PC-3 (cell line): ENCODE results near the gene INTS3. TPM values are rescaled to one million over a fixed set of nuclear protein-coding genes. Genes with fewer than 3 reads are reported as not detected.

ENCODE experiments used
- ATAC-seq: fragments of 200-7000 bp; cut with Tn5 transposase; 2 replicates; pipeline ENCODE4 v1.9.1; 2020; ENCODE audit warnings: mild to moderate bottlenecking, moderate library complexity
- BruUV-seq: library from RNA; stranded (reverse); fragments of 400-500 nt; replicated peaks from 2 replicates; lab custom pipeline; 2021; lab: Mats Ljungman, UMichigan
- CTCF ChIA-PET: fragments of 300-600 bp; sonication (Branson Sonifier 250); formaldehyde crosslinking; loops from one replicate; lab custom pipeline; 2022; ENCODE audit warnings: antibody characterized with exemption; lab: Charles Lee
- POLR2A ChIA-PET: fragments of 300-600 bp; sonication (Branson Sonifier 250); formaldehyde crosslinking; loops from one replicate; lab custom pipeline; 2022; ENCODE audit warnings: antibody characterized with exemption; ENCODE audit not compliant: unreplicated experiment; lab: Charles Lee
- DNase-seq: peaks from one replicate; pipeline ENCODE4 v3.0.0-alpha.2; 2015
- H2AFZ ChIP-seq: fragments of 300-600 bp; sonication (generic); 2 replicates; pipeline ENCODE4 v1.6.0; 2016; ENCODE audit warnings: antibody characterized with exemption, low read length
- H3F3A ChIP-seq: fragments of 300-600 bp; sonication (generic); one replicate; pipeline ENCODE4 v1.6.0; 2017; ENCODE audit warnings: antibody characterized with exemption, low read length, control low read depth, mild to moderate bottlenecking; ENCODE audit not compliant: unreplicated experiment
- H3K27ac ChIP-seq: fragments of 300-600 bp; sonication (generic); 2 replicates; pipeline ENCODE4 v1.5.1; 2016; ENCODE audit warnings: mild to moderate bottlenecking, low read length
- H3K27me3 ChIP-seq: fragments of 300-600 bp; sonication (generic); 2 replicates; pipeline ENCODE4 v1.6.1; 2016; ENCODE audit warnings: low read length, mixed read lengths
- H3K36me3 ChIP-seq: fragments of 300-600 bp; sonication (generic); 2 replicates; pipeline ENCODE4 v1.6.1; 2016; ENCODE audit warnings: low read depth, mixed run types, low read length, mixed read lengths
- H3K4me1 ChIP-seq: fragments of 300-600 bp; sonication (generic); 2 replicates; pipeline ENCODE4 v1.5.1; 2016; ENCODE audit warnings: low read length; ENCODE audit not compliant: insufficient read depth
- H3K4me2 ChIP-seq: fragments of 300-600 bp; sonication (generic); 2 replicates; pipeline ENCODE4 v1.6.0; 2016; ENCODE audit warnings: low read length
- H3K4me3 ChIP-seq: fragments of 300-600 bp; sonication (generic); 2 replicates; pipeline ENCODE4 v1.5.1; 2016; ENCODE audit warnings: mild to moderate bottlenecking, low read length, mixed read lengths
- H3K79me2 ChIP-seq: fragments of 300-600 bp; sonication (generic); 2 replicates; pipeline ENCODE4 v1.6.1; 2017; ENCODE audit warnings: low read length, mixed read lengths
- H3K9ac ChIP-seq: fragments of 300-600 bp; sonication (generic); 2 replicates; pipeline ENCODE4 v1.6.0; 2016; ENCODE audit warnings: mild to moderate bottlenecking, low read length
- H3K9me2 ChIP-seq: fragments of 300-600 bp; sonication (generic); replicated peaks from 2 replicates; pipeline ENCODE4 v1.6.1; 2016; ENCODE audit warnings: mixed run types, low read length, mixed read lengths
- H3K9me3 ChIP-seq: fragments of 300-600 bp; sonication (generic); 2 replicates; pipeline ENCODE4 v1.6.1; 2016; ENCODE audit warnings: low read length, mixed read lengths
- H4K20me1 ChIP-seq: fragments of 300-600 bp; sonication (generic); 2 replicates; pipeline ENCODE4 v1.6.1; 2016; ENCODE audit warnings: low read length, mixed read lengths
- EZH2 ChIP-seq: fragments of 300-600 bp; sonication (generic); IDR thresholded peaks from one replicate; pipeline ENCODE4 v1.6.1; 2017; ENCODE audit warnings: antibody characterized with exemption, mild to moderate bottlenecking, low read length; ENCODE audit not compliant: unreplicated experiment
- EZH2phosphoT487 ChIP-seq: fragments of 300-600 bp; sonication (generic); IDR thresholded peaks from 2 replicates; pipeline ENCODE4 v1.6.1; 2018; ENCODE audit warnings: mild to moderate bottlenecking, antibody characterized with exemption, low read length, borderline replicate concordance
- intact Hi-C: fragments of 100-400 bp; cut with micrococcal nuclease; formaldehyde crosslinking; loops from 2 replicates; pipeline ENCODE4 v1.9.0; 2023
- total RNA-seq: library from RNA; depleted of rRNA; stranded (reverse); fragments of >200 nt; gene quantifications from 2 replicates; pipeline ENCODE4 v1.2.3, GENCODE V29; 2014
- TF ChIP-seq, protein P1 (sequence below): fragments of 300-600 bp; sonication (generic); conservative IDR thresholded peaks from 2 replicates; pipeline ENCODE4 v1.5.1; 2017; ENCODE audit warnings: antibody characterized with exemption, low read depth, mild to moderate bottlenecking, low read length

The INTS3 gene
- total RNA-seq, 1 experiment from 2014 or later: 46.5 TPM

DNA sequence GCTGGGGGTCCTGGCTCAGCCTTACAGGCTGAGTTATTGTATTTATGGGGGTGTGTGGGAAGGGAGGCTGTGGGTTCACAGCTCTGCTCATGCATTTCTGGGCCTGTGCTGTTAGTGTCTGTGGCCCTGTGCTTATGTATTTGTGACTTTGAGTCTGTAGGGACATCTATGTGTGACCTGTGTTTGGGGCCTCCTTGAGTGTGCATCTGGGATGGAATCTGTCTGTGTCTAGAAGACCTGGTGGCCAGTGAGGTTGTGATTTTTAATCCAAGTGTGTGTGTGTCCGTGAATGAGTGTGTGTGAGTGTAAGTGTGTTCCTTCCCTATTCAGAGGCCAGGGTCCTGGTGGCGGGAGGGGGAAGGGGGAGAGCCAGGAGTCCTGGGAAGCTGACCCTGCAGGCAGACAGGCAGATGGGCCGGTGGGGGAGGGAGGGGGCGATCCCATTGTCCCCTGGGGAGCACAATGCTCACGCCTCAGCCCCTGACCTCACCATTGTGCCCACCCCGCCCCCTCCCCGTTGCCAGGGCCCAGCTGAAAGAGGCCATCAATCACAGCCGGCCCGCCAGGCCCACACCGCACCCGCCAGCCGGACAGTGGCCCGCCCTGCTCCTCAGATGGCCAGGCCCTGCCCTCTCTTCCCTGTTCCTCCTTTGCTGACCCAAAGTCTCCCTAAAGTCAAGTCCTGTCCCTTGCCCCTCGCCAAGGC, 66.9 kb downstream of the INTS3 start:
- H3K4me1 ChIP-seq: no peaks in the 10 kb centered on the region
- POLR2A ChIA-PET: no interaction called here
- H4K20me1 ChIP-seq: no peaks in the 10 kb centered on the region
- TF ChIP-seq EZH2 (no peak), EZH2phosphoT487 (no peak)
- TF ChIP-seq, protein P1, sequence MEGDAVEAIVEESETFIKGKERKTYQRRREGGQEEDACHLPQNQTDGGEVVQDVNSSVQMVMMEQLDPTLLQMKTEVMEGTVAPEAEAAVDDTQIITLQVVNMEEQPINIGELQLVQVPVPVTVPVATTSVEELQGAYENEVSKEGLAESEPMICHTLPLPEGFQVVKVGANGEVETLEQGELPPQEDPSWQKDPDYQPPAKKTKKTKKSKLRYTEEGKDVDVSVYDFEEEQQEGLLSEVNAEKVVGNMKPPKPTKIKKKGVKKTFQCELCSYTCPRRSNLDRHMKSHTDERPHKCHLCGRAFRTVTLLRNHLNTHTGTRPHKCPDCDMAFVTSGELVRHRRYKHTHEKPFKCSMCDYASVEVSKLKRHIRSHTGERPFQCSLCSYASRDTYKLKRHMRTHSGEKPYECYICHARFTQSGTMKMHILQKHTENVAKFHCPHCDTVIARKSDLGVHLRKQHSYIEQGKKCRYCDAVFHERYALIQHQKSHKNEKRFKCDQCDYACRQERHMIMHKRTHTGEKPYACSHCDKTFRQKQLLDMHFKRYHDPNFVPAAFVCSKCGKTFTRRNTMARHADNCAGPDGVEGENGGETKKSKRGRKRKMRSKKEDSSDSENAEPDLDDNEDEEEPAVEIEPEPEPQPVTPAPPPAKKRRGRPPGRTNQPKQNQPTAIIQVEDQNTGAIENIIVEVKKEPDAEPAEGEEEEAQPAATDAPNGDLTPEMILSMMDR: no peak
- no peak overlapping the region for H3K27ac ChIP-seq
- no peaks in the 10 kb centered on the region for H3K9me3 ChIP-seq
- H3K9me2 ChIP-seq: no peaks in the 10 kb centered on the region
- CTCF ChIA-PET: no interaction called here
- no peaks in the 10 kb centered on the region for H3F3A ChIP-seq
- H2AFZ ChIP-seq: no peak overlapping the region
- no TSS peak for BruUV-seq
- no peaks in the 10 kb centered on the region for H3K79me2 ChIP-seq
- no peaks in the 10 kb centered on the region for H3K27me3 ChIP-seq
- no peak overlapping the region for H3K4me3 ChIP-seq
- DNase-seq: no peak
- no peak for ATAC-seq
- intact Hi-C loops: loop anchor here (5.0 kb wide), 1 partner anchor 128 kb away; the partner anchor contains the start of gene GATAD2B
- H3K4me2 ChIP-seq: no peak overlapping the region
- H3K9ac ChIP-seq: no peak overlapping the region
- no peaks in the 10 kb centered on the region for H3K36me3 ChIP-seq

DNA sequence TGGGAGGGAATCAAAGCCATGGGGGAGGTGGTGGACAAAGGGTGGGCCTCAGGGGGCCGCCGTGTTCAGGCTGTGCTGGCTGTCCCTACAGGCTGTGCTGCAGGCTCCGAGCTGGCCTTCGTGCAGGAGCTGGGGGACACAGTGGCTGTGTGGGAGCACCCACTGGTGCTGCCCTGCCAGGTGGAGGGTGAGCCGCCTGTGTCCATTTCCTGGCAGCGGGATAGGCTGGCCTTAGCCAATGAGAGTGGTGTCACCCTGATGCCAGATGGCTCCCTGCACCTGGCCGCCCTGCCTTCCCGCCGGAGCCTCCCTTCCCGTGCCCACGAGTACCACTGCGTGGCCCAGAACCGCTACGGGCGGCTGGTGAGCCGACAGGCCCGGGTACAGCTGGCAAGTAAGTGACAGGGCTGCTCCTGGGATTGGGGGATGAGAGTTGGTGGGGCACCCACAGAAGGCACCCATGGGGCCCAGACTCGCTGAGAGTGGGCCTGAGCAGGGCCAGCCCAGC, 67.5 kb downstream of the INTS3 start:
- DNase-seq: no peak
- H2AFZ ChIP-seq: no peak overlapping the region
- no TSS peak for BruUV-seq
- no peak overlapping the region for H3K27ac ChIP-seq
- no peaks in the 10 kb centered on the region for H3K27me3 ChIP-seq
- ChIA-PET CTCF (no interaction called here), POLR2A (no interaction called here)
- TF ChIP-seq EZH2phosphoT487 (no peak), EZH2 (no peak)
- TF ChIP-seq, protein P1: no peak
- H3F3A ChIP-seq: no peaks in the 10 kb centered on the region
- H3K4me1 ChIP-seq: no peaks in the 10 kb centered on the region
- H3K79me2 ChIP-seq: no peaks in the 10 kb centered on the region
- H3K9me3 ChIP-seq: no peaks in the 10 kb centered on the region
- H4K20me1 ChIP-seq: no peaks in the 10 kb centered on the region
- H3K9me2 ChIP-seq: no peaks in the 10 kb centered on the region
- no peak overlapping the region for H3K4me3 ChIP-seq
- no peak overlapping the region for H3K4me2 ChIP-seq
- intact Hi-C loops: loop anchor here (5.0 kb wide), 1 partner anchor 127 kb away; the partner anchor contains the start of gene GATAD2B
- no peak overlapping the region for H3K9ac ChIP-seq
- no peak for ATAC-seq
- H3K36me3 ChIP-seq: no peaks in the 10 kb centered on the region
